GM21529 (cell line): ENCODE results near the gene PROKR1.
"Not testable (repeated sequence)": the region's sequence is repeated elsewhere in the genome, so short reads cannot be mapped to it uniquely, and the experiment has no call there.

Source experiments
- ATAC-seq: cut with Tn5 transposase; IDR thresholded peaks from one replicate; pipeline ENCODE4 v1.9.1; 2021; ENCODE audit not compliant: unreplicated experiment

The PROKR1 gene

GRCh38 chr2:68653538-68653982 lies 10.2 kb downstream of the PROKR1 start:
- peak; percentile 96 for ATAC-seq

- ATAC-seq: no peak
These were observed 14.9 kb downstream of the PROKR1 start for GRCh38 chr2:68658266-68658665.

- no peak for ATAC-seq
These were observed 15.7 kb downstream of the PROKR1 start for GRCh38 chr2:68659081-68659480.

GRCh38 chr2:68660658-68661057 lies 17.3 kb downstream of the PROKR1 start:
- no peak for ATAC-seq

GRCh38 chr2:68662466-68662865 lies 19.1 kb downstream of the PROKR1 start:
- no peak for ATAC-seq

GRCh38 chr2:68663371-68664156 lies 20.2 kb downstream of the PROKR1 start:
- no peak for ATAC-seq

- no peak for ATAC-seq
These were observed 24.0 kb downstream of the PROKR1 start for GRCh38 chr2:68667371-68667770.

- no peak for ATAC-seq
These were observed 26.3 kb downstream of the PROKR1 start for GRCh38 chr2:68669651-68670050.

GRCh38 chr2:68671961-68672360 lies 28.6 kb downstream of the PROKR1 start:
- no peak for ATAC-seq

GRCh38 chr2:68673631-68674030 lies 30.3 kb downstream of the PROKR1 start:
- ATAC-seq: no peak

- ATAC-seq: no peak
These were observed 32.1 kb downstream of the PROKR1 start for GRCh38 chr2:68675470-68675869.

- ATAC-seq: not testable (repeated sequence)
These were observed 34.5 kb downstream of the PROKR1 start for GRCh38 chr2:68677837-68678236.

GRCh38 chr2:68679166-68679916 lies 36.0 kb downstream of the PROKR1 start:
- not testable (repeated sequence) for ATAC-seq

- ATAC-seq: not testable (repeated sequence)
These were observed 36.5 kb downstream of the PROKR1 start for GRCh38 chr2:68679917-68680267.

GRCh38 chr2:68684197-68684596 lies 40.8 kb downstream of the PROKR1 start:
- no peak for ATAC-seq

GRCh38 chr2:68686178-68686577 lies 42.8 kb downstream of the PROKR1 start:
- ATAC-seq: no peak

GRCh38 chr2:68687018-68687417 lies 43.6 kb downstream of the PROKR1 start:
- no peak for ATAC-seq

- peak; percentile 88 for ATAC-seq
These were observed 46.5 kb downstream of the PROKR1 start for GRCh38 chr2:68689553-68690537.

- no peak for ATAC-seq
These were observed 47.5 kb downstream of the PROKR1 start for GRCh38 chr2:68690851-68691250.

GRCh38 chr2:68692511-68692910 lies 49.1 kb downstream of the PROKR1 start:
- no peak for ATAC-seq

GRCh38 chr2:68693951-68694350 lies 50.6 kb downstream of the PROKR1 start:
- ATAC-seq: no peak
